ENCODE results near the gene CD200.

Gene CD200

GRCh38 chr3:112331851-112332250 is 1.1 kb upstream of the CD200 start:
- DNase-seq (ENCODE audit: extremely low read depth in 1 of 2, low read depth in 1 of 2): no peak

- DNase-seq (ENCODE audit: extremely low read depth in 1 of 2, low read depth in 1 of 2): no peak
These were observed 693 bp downstream of the CD200 start for GRCh38 chr3:112333381-112334317.

- DNase-seq (ENCODE audit: extremely low read depth in 1 of 2, low read depth in 1 of 2): no peak
These were observed 1.9 kb downstream of the CD200 start for GRCh38 chr3:112334691-112335433.

GRCh38 chr3:112335434-112335781 is 2.5 kb downstream of the CD200 start:
- DNase-seq (ENCODE audit: extremely low read depth in 1 of 2, low read depth in 1 of 2): no peak

GRCh38 chr3:112338021-112338726 is 5.2 kb downstream of the CD200 start:
- DNase-seq (ENCODE audit: extremely low read depth in 1 of 2, low read depth in 1 of 2): no peak

- no peak for DNase-seq (ENCODE audit: extremely low read depth in 1 of 2, low read depth in 1 of 2)
These were observed 5.7 kb downstream of the CD200 start for GRCh38 chr3:112338727-112339056.

GRCh38 chr3:112339134-112339533 is 6.2 kb downstream of the CD200 start:
- DNase-seq (ENCODE audit: extremely low read depth in 1 of 2, low read depth in 1 of 2): no peak

- DNase-seq (ENCODE audit: extremely low read depth in 1 of 2, low read depth in 1 of 2): no peak
These were observed 6.7 kb downstream of the CD200 start for GRCh38 chr3:112339609-112340008.

GRCh38 chr3:112341386-112341785 is 8.4 kb downstream of the CD200 start:
- no peak for DNase-seq (ENCODE audit: extremely low read depth in 1 of 2, low read depth in 1 of 2)

GRCh38 chr3:112345681-112346080 is 12.7 kb downstream of the CD200 start:
- DNase-seq (ENCODE audit: extremely low read depth in 1 of 2, low read depth in 1 of 2): no peak

- DNase-seq (ENCODE audit: extremely low read depth in 1 of 2, low read depth in 1 of 2): no peak
These were observed 13.7 kb downstream of the CD200 start for GRCh38 chr3:112346491-112347122.

- DNase-seq (ENCODE audit: extremely low read depth in 1 of 2, low read depth in 1 of 2): no peak
These were observed 16.0 kb downstream of the CD200 start for GRCh38 chr3:112348943-112349342.

- DNase-seq (ENCODE audit: extremely low read depth in 1 of 2, low read depth in 1 of 2): no peak
These were observed 16.6 kb downstream of the CD200 start for GRCh38 chr3:112349557-112349956.

- no peak for DNase-seq (ENCODE audit: extremely low read depth in 1 of 2, low read depth in 1 of 2)
These were observed 17.3 kb downstream of the CD200 start for GRCh38 chr3:112350018-112350810.

GRCh38 chr3:112351036-112351435 is 18.1 kb downstream of the CD200 start:
- DNase-seq (ENCODE audit: extremely low read depth in 1 of 2, low read depth in 1 of 2): no peak

GRCh38 chr3:112351823-112352222 is 18.9 kb downstream of the CD200 start:
- DNase-seq (ENCODE audit: extremely low read depth in 1 of 2, low read depth in 1 of 2): no peak

GRCh38 chr3:112352720-112353119 is 19.8 kb downstream of the CD200 start:
- DNase-seq (ENCODE audit: extremely low read depth in 1 of 2, low read depth in 1 of 2): no peak

- DNase-seq (ENCODE audit: extremely low read depth in 1 of 2, low read depth in 1 of 2): no peak
These were observed 20.4 kb downstream of the CD200 start for GRCh38 chr3:112353365-112353764.

GRCh38 chr3:112354642-112355306 is 21.8 kb downstream of the CD200 start:
- DNase-seq (ENCODE audit: extremely low read depth in 1 of 2, low read depth in 1 of 2): no peak

GRCh38 chr3:112355307-112355687 is 22.3 kb downstream of the CD200 start:
- DNase-seq (ENCODE audit: extremely low read depth in 1 of 2, low read depth in 1 of 2): no peak
